NCI-H1092 (cell line): ENCODE results near the gene THAP10.
A peak's percentile ranks its signal among the peaks of the same experiment; 100 is the strongest.
"Not testable (repeated sequence)": the region's sequence is repeated elsewhere in the genome, so short reads cannot be mapped to it uniquely, and the experiment has no call there.

ENCODE experiments used
- DNase-seq: peaks from one replicate; lab custom pipeline; 2025; lab: John Stamatoyannopoulos, UW

The THAP10 gene

GRCh38 chr15:70892002-70892911, at the start of gene THAP10, which contains the start of gene LRRC49:
THAP10 (minus strand) TSS chr15:70892433; CDS start chr15:70892272, 161 bp downstream.
LRRC49 (plus strand) TSS chr15:70892826; CDS start chr15:70892895, 69 bp downstream.
- peak; percentile 90 for DNase-seq

DNA sequence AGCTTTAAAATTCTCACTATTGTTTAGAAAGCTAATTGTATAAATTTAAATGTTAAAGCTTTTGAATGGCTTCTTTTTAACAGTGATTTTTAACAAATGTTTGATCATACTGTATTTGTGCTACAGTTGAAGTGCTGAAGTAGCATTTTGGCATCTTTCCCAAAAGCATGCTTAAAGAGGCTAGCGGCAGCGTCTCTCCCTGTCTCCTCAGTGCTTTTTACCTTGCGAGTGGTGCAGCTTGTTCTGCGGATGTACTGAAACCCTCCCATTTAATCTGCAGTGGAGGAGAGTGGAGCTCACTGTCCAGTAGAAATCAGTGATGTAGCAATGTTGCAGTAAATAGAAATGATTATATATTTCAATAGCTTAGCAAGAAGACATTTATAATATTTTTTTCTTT, 44.1 kb upstream of the THAP10 start:
- peak; percentile 77 for DNase-seq

DNA sequence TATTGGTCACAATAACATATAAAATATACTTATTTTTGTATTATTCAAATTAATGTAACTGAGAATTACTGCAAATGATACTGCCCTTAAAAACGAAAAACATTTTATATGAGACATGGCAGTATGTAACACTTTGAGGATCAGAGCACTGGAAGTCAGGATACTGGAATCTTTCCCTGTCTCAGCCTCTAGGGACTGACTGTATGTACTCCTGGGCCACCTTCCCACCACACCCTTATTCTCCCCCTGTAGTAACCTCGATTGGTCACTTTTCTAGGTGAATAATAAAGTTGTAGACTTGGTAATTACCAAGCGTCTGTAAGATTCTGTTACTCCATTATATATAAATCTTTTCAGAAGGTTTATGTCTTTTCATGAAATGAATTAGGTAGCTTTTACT, 43.4 kb upstream of the THAP10 start:
- DNase-seq: no peak

GRCh38 chr15:70933411-70933810, 41.2 kb upstream of the THAP10 start:
- no peak for DNase-seq

DNA sequence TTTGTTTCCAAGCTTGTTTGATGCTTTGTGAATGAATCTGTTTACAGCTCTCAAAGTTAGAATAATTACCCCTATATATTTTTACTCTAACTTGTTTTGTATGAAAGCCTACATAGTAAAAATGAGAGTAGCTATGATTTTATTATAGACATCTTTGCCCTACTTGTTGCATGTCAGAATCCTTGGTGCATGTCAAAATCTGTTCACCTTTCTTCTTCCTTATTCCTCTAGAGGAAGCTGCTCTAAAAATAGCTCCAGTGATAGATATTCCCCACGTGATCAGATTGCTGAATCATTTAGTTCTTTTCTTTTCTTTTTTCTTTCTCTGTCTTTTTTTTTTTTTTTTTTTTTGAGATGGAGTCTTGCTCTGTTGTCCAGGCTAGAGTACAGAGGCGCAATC, 40.2 kb upstream of the THAP10 start:
- DNase-seq: no peak

- no peak for DNase-seq
These were observed 39.6 kb upstream of the THAP10 start for GRCh38 chr15:70931821-70932220.

- not testable (repeated sequence) for DNase-seq
These were observed 34.7 kb upstream of the THAP10 start for GRCh38 chr15:70926914-70927313.

DNA sequence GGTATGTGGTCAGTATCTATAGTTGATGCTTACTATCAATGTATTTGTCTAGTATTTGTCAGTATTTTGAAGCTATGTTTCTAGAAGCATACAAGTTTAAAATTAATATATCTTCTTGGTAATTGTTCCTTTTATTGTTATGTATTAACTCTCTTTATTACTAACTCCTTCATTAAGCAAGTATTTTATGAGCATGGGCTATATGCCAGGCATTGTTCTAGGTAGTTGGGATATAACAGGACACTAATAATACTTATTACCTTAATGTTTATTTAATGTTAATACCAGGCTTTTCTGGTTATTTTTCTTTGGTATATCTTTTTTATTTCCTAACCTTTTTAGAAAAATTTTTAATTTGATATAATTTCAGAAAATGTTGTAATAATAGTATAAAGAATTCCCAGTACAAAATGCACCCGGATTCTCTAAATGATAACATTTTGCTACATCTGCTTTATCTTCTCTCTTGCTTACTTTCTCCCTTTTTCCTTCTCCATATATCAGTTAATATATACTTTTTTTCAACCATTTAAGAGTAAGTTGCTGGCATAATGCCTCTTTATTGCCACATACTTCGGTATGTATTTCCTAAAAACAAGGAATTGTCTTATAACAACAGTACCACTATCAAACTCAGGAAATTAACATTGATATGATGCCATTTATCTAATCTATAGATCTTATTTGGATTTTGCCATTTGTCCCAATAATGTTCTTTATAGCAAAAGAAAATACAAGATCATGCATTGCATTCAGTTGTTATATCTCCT, 31.3 kb upstream of the THAP10 start:
- no peak for DNase-seq

GRCh38 chr15:70922119-70922518, 29.9 kb upstream of the THAP10 start:
- no peak for DNase-seq

DNA sequence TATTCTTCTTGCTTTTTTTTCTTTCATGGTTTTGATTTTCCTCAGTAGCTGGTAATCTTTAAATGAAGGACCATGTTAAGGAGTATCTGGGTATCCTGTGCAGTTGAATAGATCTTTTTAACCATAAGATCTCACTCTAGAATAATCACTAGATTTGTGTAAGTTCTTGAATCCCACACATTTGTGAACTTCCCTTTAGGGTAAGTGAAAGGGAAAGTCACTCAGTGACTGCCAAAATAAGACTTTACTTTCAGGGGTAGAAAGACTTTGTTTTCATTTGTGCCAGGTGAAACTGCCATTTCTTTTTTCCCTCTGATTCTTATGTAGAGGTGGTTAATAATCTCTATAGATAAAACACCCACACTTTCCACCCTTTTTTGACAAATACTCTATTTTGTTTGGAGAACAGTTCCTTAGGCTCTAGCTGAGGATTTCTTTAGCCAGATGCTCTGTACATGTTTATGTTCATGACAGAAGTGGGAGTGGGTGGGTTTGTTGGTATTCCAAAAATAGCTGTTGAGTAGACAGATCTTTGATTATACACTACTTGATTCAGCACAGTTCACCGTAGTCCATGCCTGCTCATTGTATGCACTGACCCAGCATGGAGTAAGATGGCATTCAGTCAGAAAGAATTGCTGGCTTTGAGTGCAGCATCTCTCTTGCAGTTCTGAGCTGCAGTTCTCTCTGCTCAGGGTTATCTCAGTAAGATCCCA, 28.9 kb upstream of the THAP10 start:
- no peak for DNase-seq

DNA sequence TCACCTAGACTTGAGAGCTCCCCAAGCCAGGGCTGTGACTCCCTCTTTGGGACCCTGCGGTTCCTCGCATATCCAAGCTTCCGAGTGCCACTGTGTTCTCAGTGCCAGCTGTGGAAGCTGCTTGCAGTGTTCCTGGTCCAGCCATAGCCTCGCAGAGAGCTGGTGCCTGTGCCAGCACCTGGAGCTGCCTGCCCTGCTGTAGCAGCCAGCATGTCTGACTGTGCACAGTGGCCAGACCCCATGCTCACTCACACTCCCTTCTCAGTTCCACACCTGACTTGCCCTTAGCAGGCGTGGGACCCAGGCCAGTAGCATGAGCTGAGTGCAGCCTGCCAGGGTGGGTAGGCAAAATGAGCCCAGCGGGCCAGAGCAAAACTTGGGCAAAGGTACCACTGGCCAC, 25.7 kb upstream of the THAP10 start:
- DNase-seq: no peak

DNA sequence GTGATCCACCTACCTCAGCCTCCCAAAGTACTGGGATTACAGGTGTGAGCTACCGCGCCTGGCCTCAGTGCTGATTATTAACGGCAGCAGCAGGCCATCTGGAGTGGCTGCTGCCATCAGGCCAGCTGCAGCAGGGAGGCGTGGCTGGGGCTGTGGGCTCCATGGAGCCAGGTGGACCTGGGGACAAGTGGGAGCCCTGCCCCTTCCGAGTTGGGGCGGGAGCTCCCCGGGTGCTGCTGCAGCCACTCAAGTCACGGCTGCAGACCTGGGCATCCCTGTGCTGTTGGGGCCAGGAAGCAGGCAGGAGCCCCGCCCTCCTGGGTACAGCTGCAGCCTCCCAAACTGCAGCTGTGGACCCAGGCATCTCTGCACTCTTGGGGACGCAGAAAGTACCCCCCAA, 24.3 kb upstream of the THAP10 start:
- DNase-seq: no peak

- DNase-seq: no peak
These were observed 20.0 kb upstream of the THAP10 start for GRCh38 chr15:70912187-70912586.

- DNase-seq: no peak
These were observed 18.7 kb upstream of the THAP10 start for GRCh38 chr15:70910958-70911357.

DNA sequence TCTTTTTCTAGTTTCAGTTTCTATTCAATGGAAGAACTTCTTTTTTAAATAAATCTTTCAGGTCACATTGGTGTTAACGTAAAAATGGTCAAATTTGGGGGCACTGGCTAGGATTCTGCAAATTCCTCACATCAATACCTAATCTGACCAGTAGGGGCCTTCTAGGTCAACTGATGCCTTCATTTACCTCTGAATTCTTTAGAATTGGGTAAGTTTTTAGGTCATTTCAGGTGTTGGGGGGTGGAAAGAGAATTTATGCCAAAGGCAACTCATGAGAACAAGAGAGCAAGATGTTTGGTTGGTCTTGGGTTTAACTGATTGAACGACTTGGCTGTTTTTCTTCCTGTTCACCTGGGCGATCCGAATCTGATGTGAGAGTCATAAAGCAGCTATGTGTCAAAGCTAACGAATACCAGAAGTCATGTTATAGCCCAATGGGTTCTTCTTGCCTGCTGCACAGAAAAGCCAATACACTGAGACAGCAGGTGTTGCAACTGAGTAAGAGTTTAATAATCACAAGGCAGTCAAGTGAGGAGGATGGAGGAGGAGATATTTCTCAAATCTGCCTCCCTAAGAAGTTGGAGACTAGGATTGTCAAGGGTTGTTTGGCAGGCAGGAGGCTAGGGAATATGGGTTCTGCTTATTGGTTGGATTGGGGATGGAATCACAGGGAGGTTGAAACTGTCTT, 15.7 kb upstream of the THAP10 start:
- no peak for DNase-seq

- DNase-seq: no peak
These were observed 14.6 kb upstream of the THAP10 start for GRCh38 chr15:70906842-70907241.

GRCh38 chr15:70902107-70902506, 9.9 kb upstream of the THAP10 start:
- DNase-seq: no peak

GRCh38 chr15:70892912-70893560, 803 bp upstream of the THAP10 start:
- DNase-seq: peak; percentile 22

DNA sequence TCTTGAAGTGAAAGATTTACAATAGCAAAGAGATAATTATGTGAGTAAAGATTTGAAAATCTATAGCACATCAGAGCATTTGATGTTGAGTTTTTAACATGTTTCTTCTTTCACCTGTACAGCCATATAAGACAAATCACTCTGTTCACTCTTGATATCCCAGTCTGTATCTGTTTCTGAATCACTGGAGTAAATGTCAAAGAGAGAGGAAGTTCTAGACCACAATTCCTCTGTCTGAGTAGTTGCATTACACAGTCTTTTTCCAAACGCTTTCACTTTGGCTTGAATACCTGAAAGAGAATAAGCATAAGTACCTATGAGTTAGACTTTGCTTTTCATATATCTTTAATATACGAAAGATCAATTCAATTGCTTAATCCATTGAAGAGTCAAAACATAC, 9.9 kb downstream of the THAP10 start:
- no peak for DNase-seq

- DNase-seq: no peak
These were observed 11.5 kb downstream of the THAP10 start for GRCh38 chr15:70880781-70881180.

GRCh38 chr15:70879401-70879800, 12.8 kb downstream of the THAP10 start:
- no peak for DNase-seq
